ENCODE data around the gene UMAD1. TPM values are rescaled to one million over a fixed set of nuclear protein-coding genes. Genes with fewer than 3 reads are reported as not detected.
A peak's percentile ranks its signal among the peaks of the same experiment; 100 is the strongest.

The UMAD1 gene
- total RNA-seq, 1 donor = 13.8 TPM

- no peak for TF ChIP-seq CTCF (IDR thresholded peaks at IDR 0.05; ENCODE audit: insufficient read depth, low read depth, low read length)
- no peak for DNase-seq (ENCODE audit: low read depth)
- no peak overlapping the region for H3K4me3 ChIP-seq (ENCODE audit: low read depth, low read length)
These were observed 149.0 kb downstream of the UMAD1 start for GRCh38 chr7:7789551-7789988.

GRCh38 chr7:7790041-7790741 is 149.6 kb downstream of the UMAD1 start:
- no peak for TF ChIP-seq CTCF (IDR thresholded peaks at IDR 0.05; ENCODE audit: insufficient read depth, low read depth, low read length)
- DNase-seq (ENCODE audit: low read depth) = no peak
- no peak overlapping the region for H3K4me3 ChIP-seq (ENCODE audit: low read depth, low read length)

GRCh38 chr7:7791523-7791922 is 151.0 kb downstream of the UMAD1 start:
- H3K4me3 ChIP-seq (ENCODE audit: low read depth, low read length) = no peak overlapping the region
- no peak for TF ChIP-seq CTCF (IDR thresholded peaks at IDR 0.05; ENCODE audit: insufficient read depth, low read depth, low read length)
- DNase-seq (ENCODE audit: low read depth) = peak; percentile 64

GRCh38 chr7:7792056-7792455 is 151.5 kb downstream of the UMAD1 start:
- DNase-seq (ENCODE audit: low read depth) = peak; percentile 69
- H3K4me3 ChIP-seq (ENCODE audit: low read depth, low read length) = no peak overlapping the region
- no peak for TF ChIP-seq CTCF (IDR thresholded peaks at IDR 0.05; ENCODE audit: insufficient read depth, low read depth, low read length)

- TF ChIP-seq CTCF (IDR thresholded peaks at IDR 0.05; ENCODE audit: insufficient read depth, low read depth, low read length) = no peak
- no peak overlapping the region for H3K4me3 ChIP-seq (ENCODE audit: low read depth, low read length)
- DNase-seq (ENCODE audit: low read depth) = no peak
These were observed 152.7 kb downstream of the UMAD1 start for GRCh38 chr7:7793249-7793648.

GRCh38 chr7:7793921-7794320 is 153.4 kb downstream of the UMAD1 start:
- no peak for TF ChIP-seq CTCF (IDR thresholded peaks at IDR 0.05; ENCODE audit: insufficient read depth, low read depth, low read length)
- DNase-seq (ENCODE audit: low read depth) = no peak
- H3K4me3 ChIP-seq (ENCODE audit: low read depth, low read length) = no peak overlapping the region

GRCh38 chr7:7795203-7795602 is 154.7 kb downstream of the UMAD1 start:
- TF ChIP-seq CTCF (IDR thresholded peaks at IDR 0.05; ENCODE audit: insufficient read depth, low read depth, low read length) = no peak
- DNase-seq (ENCODE audit: low read depth) = no peak

More at GRCh38 chr7:7795203-7795602, 154.7 kb downstream of the UMAD1 start:
- H3K4me3 ChIP-seq (ENCODE audit: low read depth, low read length) = no peak overlapping the region
